Ascending aorta (tissue), 2 donors: ENCODE data around the gene PALM. TPM values are rescaled to one million over a fixed set of nuclear protein-coding genes. Genes with fewer than 3 reads are reported as not detected.

Experiments used
- DNase-seq, 2 donors: peaks; one replicate each; pipeline ENCODE4 v3.0.0-alpha.2; 2019; ENCODE audit warnings: low spot score in 2 of 2
- H3K27ac ChIP-seq, 2 donors: fragments of 200-600 bp; sonication (generic); one replicate each; pipeline ENCODE4 v1.5.1; 2016 to 2017; ENCODE audit warnings: mild to moderate bottlenecking in 1 of 2
- H3K27me3 ChIP-seq: fragments of 200-600 bp; sonication (generic); one replicate; pipeline ENCODE4 v1.5.1; 2017
- H3K36me3 ChIP-seq, 2 donors: fragments of 200-600 bp; sonication (generic); one replicate each; pipeline ENCODE4 v1.5.1; 2016
- H3K4me1 ChIP-seq, 2 donors: fragments of 200-600 bp; sonication (generic); one replicate each; pipeline ENCODE4 v1.5.1; 2016 to 2017; ENCODE audit warnings: mild to moderate bottlenecking in 1 of 2
- H3K4me3 ChIP-seq, 2 donors: fragments of 200-600 bp; sonication (generic); one replicate each; pipeline ENCODE4 v1.5.1; 2016 to 2017; ENCODE audit warnings: mild to moderate bottlenecking in 1 of 2
- H3K9me3 ChIP-seq, 2 donors: fragments of 200-600 bp; sonication (generic); one replicate each; pipeline ENCODE4 v1.5.1; 2016
- CTCF ChIP-seq, 3 experiments: fragments of 200-600 bp in 2 of 3; fragments of 450-650 bp in 1 of 3; sonication (generic) in 2 of 3; IDR thresholded peaks; one replicate each; pipeline ENCODE4 v1.5.1; 2016 to 2019; ENCODE audit warnings: antibody characterized with exemption in 3 of 3, mild to moderate bottlenecking in 1 of 3, moderate library complexity in 1 of 3
- intact Hi-C: fragments of 100-400 bp; cut with DNase I; formaldehyde crosslinking; loops from one replicate; pipeline ENCODE4 v1.15.1; 2023
- total RNA-seq: library from RNA; depleted of rRNA; stranded (reverse); fragments of >200 nt; gene quantifications from one replicate; pipeline ENCODE4 v1.1.0, GENCODE V29; 2016

The PALM gene
- total RNA-seq, 1 donor from 2014 or later: 107 TPM

- intact Hi-C loops: no loop called here
- DNase-seq: no peak
- Histone ChIP-seq H3K9me3 (peaks cover 0 to 2% of the 10 kb centered on the region in 2 donors), H3K4me3 (no peak overlapping the region), H3K36me3 (no peaks in the 10 kb centered on the region), H3K27me3 (no peaks in the 10 kb centered on the region), H3K4me1 (peaks cover 0 to 7% of the 10 kb centered on the region in 2 donors), H3K27ac (no peak overlapping the region)
- TF ChIP-seq CTCF (IDR thresholded peaks at IDR 0.05): no peak
Observed at GRCh38 chr19:763869-764268, 55.1 kb downstream of the PALM start.

GRCh38 chr19:764301-764700, 55.6 kb downstream of the PALM start:
- H3K36me3 ChIP-seq: no peaks in the 10 kb centered on the region
- no peak overlapping the region for H3K4me3 ChIP-seq
- H3K9me3 ChIP-seq: no peaks in the 10 kb centered on the region
- peaks cover 0 to 7% of the 10 kb centered on the region in 2 donors for H3K4me1 ChIP-seq
- no peaks in the 10 kb centered on the region for H3K27me3 ChIP-seq
- no peak for TF ChIP-seq CTCF (IDR thresholded peaks at IDR 0.05)
- no peak for DNase-seq
- intact Hi-C loops: no loop called here
- H3K27ac ChIP-seq: no peak overlapping the region

DNA sequence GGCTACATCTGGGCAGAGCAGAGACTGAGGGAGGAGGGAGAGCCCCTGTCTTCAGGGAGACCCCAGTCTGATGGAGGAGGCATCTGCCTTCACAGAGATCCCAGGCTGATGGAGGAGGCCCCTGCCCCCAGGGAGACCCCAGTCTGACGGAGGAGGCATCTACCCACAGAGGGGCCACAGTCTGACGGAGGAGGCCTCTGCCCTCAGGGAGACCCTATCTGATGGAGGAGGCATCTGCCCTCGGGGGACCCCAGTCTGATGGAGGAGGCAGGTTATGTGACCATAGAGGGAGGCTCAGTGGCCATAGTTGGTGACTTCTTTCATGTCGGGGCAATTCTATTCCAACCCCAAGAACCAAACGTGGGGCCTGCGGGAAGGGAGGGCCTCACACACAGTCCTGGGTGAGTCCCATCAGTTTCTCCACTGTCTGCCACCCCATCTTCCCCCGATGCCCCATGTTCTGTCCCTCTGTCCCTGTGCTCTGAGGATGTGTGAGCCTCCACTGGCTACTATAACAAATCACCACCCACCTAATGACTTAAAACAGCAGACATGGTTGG, 56.5 kb downstream of the PALM start:
- TF ChIP-seq CTCF (IDR thresholded peaks at IDR 0.05): no peak
- no peaks in the 10 kb centered on the region for H3K9me3 ChIP-seq
- intact Hi-C loops: no loop called here
- no peak for DNase-seq
- no peak overlapping the region for H3K4me3 ChIP-seq
- no peaks in the 10 kb centered on the region for H3K27me3 ChIP-seq
- no peak overlapping the region for H3K27ac ChIP-seq
- no peaks in the 10 kb centered on the region for H3K36me3 ChIP-seq
- peaks cover 0 to 7% of the 10 kb centered on the region in 2 donors for H3K4me1 ChIP-seq

- Histone ChIP-seq H3K4me1 (peaks cover 0 to 7% of the 10 kb centered on the region in 2 donors), H3K27me3 (no peaks in the 10 kb centered on the region), H3K27ac (no peak overlapping the region), H3K36me3 (no peaks in the 10 kb centered on the region), H3K4me3 (no peak overlapping the region), H3K9me3 (no peaks in the 10 kb centered on the region)
- TF ChIP-seq CTCF (IDR thresholded peaks at IDR 0.05): no peak
- DNase-seq: no peak
- intact Hi-C loops: loop anchor here (2.0 kb wide), 1 partner anchor 152 kb away; no protein-coding TSS in a partner anchor
Observed at GRCh38 chr19:768424-768823, 59.7 kb downstream of the PALM start.

- Histone ChIP-seq H3K4me1 (peaks cover 0 to 7% of the 10 kb centered on the region in 2 donors), H3K36me3 (no peaks in the 10 kb centered on the region), H3K4me3 (no peak overlapping the region), H3K27ac (no peak overlapping the region), H3K9me3 (no peaks in the 10 kb centered on the region), H3K27me3 (no peaks in the 10 kb centered on the region)
- no peak for TF ChIP-seq CTCF (IDR thresholded peaks at IDR 0.05)
- no peak for DNase-seq
- intact Hi-C loops: loop anchor here (2.0 to 10.0 kb wide), 2 partner anchors 95 to 151 kb away; no protein-coding TSS in a partner anchor
Observed at GRCh38 chr19:769616-770015, 60.9 kb downstream of the PALM start.
